ENCODE results near the gene NSFL1C. TPM values are rescaled to one million over a fixed set of nuclear protein-coding genes. Genes with fewer than 3 reads are reported as not detected.

NSFL1C gene
- total and polyA plus RNA-seq, 2 of the 4 experiments (the other 2 are of a cell fraction): 33.0 to 40.3 TPM

- TF ChIP-seq MAZ (IDR thresholded peaks at IDR 0.05; ENCODE audit: borderline replicate concordance, low read depth, low read length): no peak
- no peak for TF ChIP-seq MAFK (IDR thresholded peaks at IDR 0.05; ENCODE audit: low read depth, low read length)
- TF ChIP-seq POLR2A (IDR thresholded peaks at IDR 0.05; ENCODE audit: low read depth, low read length): no peak
- no peak for TF ChIP-seq RFX5 (IDR thresholded peaks at IDR 0.05; ENCODE audit: low read depth, low read length)
- TF ChIP-seq BHLHE40 (IDR thresholded peaks at IDR 0.05; ENCODE audit: low read depth, low read length): no peak
- no peak for TF ChIP-seq RAD21 (IDR thresholded peaks at IDR 0.05; ENCODE audit: low read length)
- TF ChIP-seq USF2 (IDR thresholded peaks at IDR 0.05; ENCODE audit: low read depth, low read length): no peak
- no peak for TF ChIP-seq FOS (IDR thresholded peaks at IDR 0.05; ENCODE audit: low read depth, low read length)
- no peak for TF ChIP-seq CHD1 (IDR thresholded peaks at IDR 0.05; ENCODE audit: low read depth, low read length)
- TF ChIP-seq RCOR1 (IDR thresholded peaks at IDR 0.05; ENCODE audit: insufficient replicate concordance, low read length): no peak
- no peak for TF ChIP-seq ELK1 (IDR thresholded peaks at IDR 0.05; ENCODE audit: borderline replicate concordance, low read depth, low read length)
- Histone ChIP-seq H2AK9ac (replicated peaks; ENCODE audit: low read depth, low read length, poor library complexity) (no peak overlapping the region), H3K4me2 (ENCODE audit: low read depth, low read length) (no peak overlapping the region), H2AFZ (replicated peaks; ENCODE audit: low read length, poor library complexity) (no peak overlapping the region), H4K20me1 (ENCODE audit: insufficient read depth, low read length) (no peaks in the 10 kb centered on the region), H3K23ac (ENCODE audit: low read depth, low read length) (no peak overlapping the region), H2AK5ac (ENCODE audit: low read depth, low read length) (no peak overlapping the region), H3K56ac (ENCODE audit: extremely low read depth, insufficient read depth, low read length) (no peak overlapping the region), H3K27me3 (ENCODE audit: control insufficient read depth, insufficient read depth, low read length) (no peaks in the 10 kb centered on the region), H3K9me1 (ENCODE audit: insufficient read depth, low read length) (no peaks in the 10 kb centered on the region), H3K14ac (replicated peaks; ENCODE audit: low read depth, low read length) (no peak overlapping the region), H3K18ac (ENCODE audit: low read depth, low read length) (no peak overlapping the region), H3K9me3 (ENCODE audit: control insufficient read depth, insufficient read depth, low read length) (peaks cover 15% of the 10 kb centered on the region), H3K27ac (ENCODE audit: insufficient read depth, low read length) (no peak overlapping the region), H3K79me1 (ENCODE audit: low read depth in 1 of 2, low read length in 2 of 2) (peaks cover 0 to 6% of the 10 kb centered on the region in 2 experiments; a peak in 1 of 4 replicates), H3K4me3 (ENCODE audit: insufficient read depth, low read depth, low read length) (no peak overlapping the region), H3K9ac (ENCODE audit: low read depth, low read length) (no peak overlapping the region), H2BK20ac (ENCODE audit: low read depth, low read length) (no peak overlapping the region), H4K91ac (ENCODE audit: insufficient read depth, low read depth, low read length) (no peak overlapping the region), H2BK15ac (ENCODE audit: low read depth, low read length) (no peak overlapping the region), H2BK5ac (ENCODE audit: low read depth, low read length, poor library complexity, severe bottlenecking) (no peak overlapping the region), H2BK120ac (ENCODE audit: low read depth, low read length) (no peak overlapping the region), H3K36me3 (ENCODE audit: control insufficient read depth, insufficient read depth, low read length) (peaks cover 77% of the 10 kb centered on the region), H3K4me1 (ENCODE audit: control insufficient read depth, insufficient read depth, low read length) (no peaks in the 10 kb centered on the region), H4K5ac (ENCODE audit: low read depth, low read length) (no peak overlapping the region), H3K4ac (ENCODE audit: low read depth, low read length) (no peak overlapping the region), H4K8ac (ENCODE audit: low read depth in 2 of 2, low read length in 2 of 2) (no peak overlapping the region)
- POLR2A ChIA-PET (ENCODE audit: unreplicated experiment): interaction anchor here (0.5 kb wide), 1 partner anchor 111 kb away, joined by 3 read pairs; no protein-coding TSS in a partner anchor
- dilution Hi-C loops (cut with HindIII; ENCODE audit: low sequenced_read_pairs, unreplicated experiment): no loop called here
- intact Hi-C loops (cut with micrococcal nuclease): no loop called here
- in situ Hi-C loops (cut with MboI; ENCODE audit: low sequenced_read_pairs): loop anchor here (10.0 kb wide), 1 partner anchor 323 kb away; no protein-coding TSS in a partner anchor
- ATAC-seq (ENCODE audit: low read depth): no peak
- no CpG with 5 or more reads among the region's 4 CpGs for WGBS, 2 experiments (ENCODE audit: extremely low coverage in 2 of 2, insufficient read length in 1 of 2)
- BruUV-seq (replicated peaks): no TSS peak
- CTCF ChIA-PET: interaction anchor here (0.6 to 1.4 kb wide), 2 partner anchors 18 to 74 kb away, joined by 3 to 4 read pairs; partner anchors contain the start of gene NSFL1C
- DNase-seq: no peak
Measured at GRCh38 chr20:1448081-1448620, 18.5 kb downstream of the NSFL1C start.
